NCI-H1105 (cell line): Measurements from ENCODE around the gene ATOX1.
"Not testable (repeated sequence)": the region's sequence is repeated elsewhere in the genome, so short reads cannot be mapped to it uniquely, and the experiment has no call there.

Experiments used
- DNase-seq: peaks from one replicate; lab custom pipeline; 2025; lab: John Stamatoyannopoulos, UW

The ATOX1 gene

GRCh38 chr5:151698081-151698480, 60.4 kb downstream of the ATOX1 start:
- DNase-seq = not testable (repeated sequence)

GRCh38 chr5:151697452-151697851, 61.0 kb downstream of the ATOX1 start:
- no peak for DNase-seq

- DNase-seq = no peak
Measured at GRCh38 chr5:151696470-151697061, 61.9 kb downstream of the ATOX1 start.

- DNase-seq = no peak
Measured at GRCh38 chr5:151695464-151695863, 63.0 kb downstream of the ATOX1 start.

GRCh38 chr5:151694035-151694485, 64.4 kb downstream of the ATOX1 start:
- no peak for DNase-seq
